HepG2 (cell line): Measurements from ENCODE around the gene CC2D1B. TPM values are rescaled to one million over a fixed set of nuclear protein-coding genes. Genes with fewer than 3 reads are reported as not detected.

Experiments used
- ATAC-seq: fragments of 200-7000 bp; cut with Tn5 transposase; 3 replicates; pipeline ENCODE4 v1.9.1; 2020; ENCODE audit warnings: mild to moderate bottlenecking, moderate library complexity
- BruUV-seq: library from RNA; stranded (reverse); fragments of 400-500 nt; replicated peaks from 2 replicates; lab custom pipeline; 2021; lab: Mats Ljungman, UMichigan
- CTCF ChIA-PET: fragments of 300-600 bp; formaldehyde crosslinking; extraction: SDS; loops from one replicate; lab custom pipeline; 2021; ENCODE audit warnings: low total read pairs, inconsistent platforms, low intra/inter-chr PET ratio; lab: Yijun Ruan, JAX
- POLR2A ChIA-PET: fragments of 350-600 bp; sonication (Branson Sonifier 250); formaldehyde crosslinking; loops from one replicate; lab custom pipeline; 2020; ENCODE audit warnings: antibody characterized with exemption, inconsistent platforms; lab: Yijun Ruan, JAX
- DNase-seq: peaks from one replicate; pipeline ENCODE4 v3.0.0-alpha.2; 2015; ENCODE audit warnings: low spot score
- FAIRE-seq: peaks from 3 replicates; lab custom pipeline; 2011; peaks lifted over from hg19 to GRCh38; lab: Jason Lieb, UNC
- H2AFZ ChIP-seq: one replicate; pipeline ENCODE4 v1.6.1; 2011; ENCODE audit warnings: low read length, inconsistent platforms
- H3K27ac ChIP-seq: fragments of 300-600 bp; 3 replicates; pipeline ENCODE4 v1.8.0; 2011; ENCODE audit warnings: mixed run types, mild to moderate bottlenecking, mixed read lengths, low read length, inconsistent platforms; ENCODE audit not compliant: insufficient read depth; ENCODE audit errors: extremely low read length
- H3K27me3 ChIP-seq, 2 experiments: fragments of 200-600 bp in 1 of 2; 2 replicates in 1 of 2; 3 replicates in 1 of 2; pipeline versions ENCODE4 v1.6.0 to v1.8.0; 2011; ENCODE audit warnings: low read length in 2 of 2, mild to moderate bottlenecking in 2 of 2, moderate library complexity in 2 of 2, inconsistent platforms in 1 of 2; ENCODE audit not compliant: insufficient read depth in 2 of 2, control insufficient read depth in 1 of 2
- H3K36me3 ChIP-seq, 2 experiments: fragments of 200-600 bp in 1 of 2; replicated peaks in 1 of 2; 2 replicates in 1 of 2; 3 replicates in 1 of 2; pipeline versions ENCODE4 v1.5.1 to v1.8.0; 2011; ENCODE audit warnings: low read length in 2 of 2, inconsistent platforms in 1 of 2; ENCODE audit not compliant: insufficient read depth in 2 of 2, control insufficient read depth in 1 of 2
- H3K4me1 ChIP-seq: 2 replicates; pipeline ENCODE4 v1.5.1; 2012; ENCODE audit warnings: low read length, inconsistent platforms; ENCODE audit not compliant: insufficient read depth
- H3K4me2 ChIP-seq: 2 replicates; pipeline ENCODE4 v1.6.0; 2011; ENCODE audit warnings: low read depth, low read length, inconsistent platforms
- H3K4me3 ChIP-seq, 3 experiments: fragments of 200-600 bp in 1 of 3; sonication (generic), shearing (Covaris generic) in 1 of 3; replicated peaks in 1 of 3; 2 replicates each; pipeline ENCODE4 v1.5.1; 2011 to 2016; ENCODE audit warnings: low read length in 3 of 3, inconsistent platforms in 2 of 3, low read depth in 2 of 3, mild to moderate bottlenecking in 2 of 3, control low read depth in 1 of 3, mixed read lengths in 1 of 3; ENCODE audit not compliant: insufficient read depth in 1 of 3
- H3K79me2 ChIP-seq: one replicate; pipeline ENCODE4 v1.6.1; 2011; ENCODE audit warnings: low read length, inconsistent platforms; ENCODE audit not compliant: insufficient read depth
- H3K9ac ChIP-seq: 2 replicates; pipeline ENCODE4 v1.6.0; 2011; ENCODE audit warnings: mild to moderate bottlenecking, low read depth, low read length, inconsistent platforms; ENCODE audit not compliant: insufficient read depth
- H3K9me3 ChIP-seq: 2 replicates; pipeline ENCODE4 v1.5.1; 2012; ENCODE audit warnings: mild to moderate bottlenecking, low read length
- H4K20me1 ChIP-seq: 2 replicates; pipeline ENCODE4 v1.6.0; 2011; ENCODE audit warnings: inconsistent platforms, mild to moderate bottlenecking, low read length, moderate library complexity; ENCODE audit not compliant: insufficient read depth
- CAMTA2 ChIP-seq: sonication (generic); formaldehyde crosslinking; IDR thresholded peaks from 2 replicates; pipeline ENCODE4 v1.4.0; 2020; ENCODE audit warnings: mild to moderate bottlenecking, missing genetic modification reagents, borderline replicate concordance
- E2F5 ChIP-seq: sonication (generic); formaldehyde crosslinking; conservative IDR thresholded peaks from 2 replicates; pipeline ENCODE4 v1.4.0; 2020; ENCODE audit warnings: missing genetic modification reagents
- MLXIP ChIP-seq: sonication (generic); formaldehyde crosslinking; IDR thresholded peaks from 2 replicates; pipeline ENCODE4 v1.9.0; 2021; ENCODE audit warnings: missing genetic modification reagents, borderline replicate concordance
- STAT5B ChIP-seq: sonication (generic); formaldehyde crosslinking; IDR thresholded peaks from 2 replicates; pipeline ENCODE4 v1.4.0; 2020; ENCODE audit warnings: missing genetic modification reagents
- ZNF33A ChIP-seq: sonication (generic); formaldehyde crosslinking; IDR thresholded peaks from 2 replicates; pipeline ENCODE4 v1.5.1; 2020; ENCODE audit warnings: missing genetic modification reagents, mild to moderate bottlenecking, moderate library complexity, borderline replicate concordance
- WGBS: methylation state at CpG from one replicate; pipeline ENCODE4 v1.1.6; 2017; ENCODE audit warnings: low lambda C conversion rate; 5-methylcytosine and 5-hydroxymethylcytosine counted together
- in situ Hi-C: cut with HindIII; loops from 2 replicates; pipeline ENCODE4 v1.10.0; 2017; ENCODE audit warnings: low pct_unique_long_range_greater_than_20kb; ENCODE audit not compliant: extremely low pct_ligation_motif_present
- intact Hi-C: fragments of 100-400 bp; cut with micrococcal nuclease; formaldehyde crosslinking; loops from one replicate; pipeline ENCODE4 v1.10.0; 2022; ENCODE audit not compliant: unreplicated experiment
- polyA plus RNA-seq, 8 experiments: library from polyadenylated mRNA; depleted of rRNA in 3 of 8; stranded (reverse) in 7 of 8; unstranded in 1 of 8; fragments of >200 nt; fragmentation: Illumina TruSeq in 4 of 8; extraction: Trizol in 4 of 8; gene quantifications; 2 replicates each; pipeline versions ENCODE4 v1.2.1 to v1.2.3, GENCODE V29; 2011 to 2016; ENCODE audit warnings: low read depth in 4 of 8, missing spikeins in 1 of 8, mixed read lengths in 1 of 8; ENCODE audit not compliant: insufficient read depth in 1 of 8
- total RNA-seq, 5 experiments: library from RNA; depleted of rRNA; stranded (reverse); fragments of >200 nt; fragmentation: Illumina TruSeq; extraction: Trizol; gene quantifications; 2 replicates each; pipeline ENCODE4 v1.2.3, GENCODE V29; 2016; ENCODE audit warnings: low read depth in 1 of 5

The CC2D1B gene
- total and polyA plus RNA-seq, 2 of the 13 experiments (the other 11 are each of a cell fraction or from before 2014, with no cell fraction given): 7.2 to 19.2 TPM

GRCh38 chr1:52337439-52337838 is 28.6 kb downstream of the CC2D1B start:
- TF ChIP-seq MLXIP (CRISPR knock-in tag): no peak
- no peak for TF ChIP-seq CAMTA2
- TF ChIP-seq STAT5B: no peak
- TF ChIP-seq E2F5: no peak
- no peak for TF ChIP-seq ZNF33A (CRISPR knock-in tag)
- intact Hi-C loops: no loop called here
- no peaks in the 10 kb centered on the region for H3K27me3 ChIP-seq
- in situ Hi-C loops: no loop called here
- ChIA-PET CTCF (no interaction called here), POLR2A (no interaction called here)
- H3K79me2 ChIP-seq: no peaks in the 10 kb centered on the region
- no peak overlapping the region for H3K4me2 ChIP-seq
- H3K4me1 ChIP-seq: 0 out of 2 replicates have a peak, but pooled peaks cover 9% of the 10 kb centered on the region
- H4K20me1 ChIP-seq: no peaks in the 10 kb centered on the region
- WGBS: 88% methylated on average over 2 of the region's 2 CpGs
- H3K9ac ChIP-seq: no peak overlapping the region
- no peak for FAIRE-seq
- no peak for DNase-seq
- H3K4me3 ChIP-seq: no peak overlapping the region
- H3K36me3 ChIP-seq: peaks cover 5 to 34% of the 10 kb centered on the region in 2 experiments; a peak in 4 of 5 replicates
- no TSS peak for BruUV-seq
- no peak overlapping the region for H2AFZ ChIP-seq
- H3K27ac ChIP-seq: no peak overlapping the region
- no peak for ATAC-seq
- no peaks in the 10 kb centered on the region for H3K9me3 ChIP-seq
